HG02642 (cell line): ENCODE results near the gene GTF2H2.
"Not testable (repeated sequence)": the region's sequence is repeated elsewhere in the genome, so short reads cannot be mapped to it uniquely, and the experiment has no call there.

Experiments
- ATAC-seq: cut with Tn5 transposase; IDR thresholded peaks from one replicate; pipeline ENCODE4 v1.9.1; 2021; ENCODE audit warnings: mild to moderate bottlenecking; ENCODE audit not compliant: unreplicated experiment, poor library complexity

The GTF2H2 gene

GRCh38 chr5:71014176-71014575, 53.3 kb downstream of the GTF2H2 start:
- no peak for ATAC-seq

- no peak for ATAC-seq
Observed at GRCh38 chr5:71013575-71013974, 53.9 kb downstream of the GTF2H2 start.

GRCh38 chr5:71011194-71011792, 56.2 kb downstream of the GTF2H2 start:
- ATAC-seq: no peak

GRCh38 chr5:71006983-71007382, 60.5 kb downstream of the GTF2H2 start:
- not testable (repeated sequence) for ATAC-seq
